Uterus (tissue), 4 donors: ENCODE data around the gene UBE2D4. TPM values are rescaled to one million over a fixed set of nuclear protein-coding genes. Genes with fewer than 3 reads are reported as not detected.

ENCODE experiments used
- DNase-seq, 2 donors: peaks; one replicate each; pipeline ENCODE4 v3.0.0-alpha.2; 2019 to 2020
- H3K27ac ChIP-seq, 2 donors: fragments of 200-600 bp; sonication (generic); 1 replicate in 1 of 2; 2 replicates in 1 of 2; pipeline ENCODE4 v1.5.1; 2016 to 2018
- H3K27me3 ChIP-seq, 2 donors: fragments of 200-600 bp; sonication (generic); one replicate each; pipeline ENCODE4 v1.5.1; 2018 to 2019; ENCODE audit warnings: control low read depth in 1 of 2
- H3K36me3 ChIP-seq, 2 donors: fragments of 200-600 bp; sonication (generic); one replicate each; pipeline ENCODE4 v1.5.1; 2019; ENCODE audit warnings: control low read depth in 1 of 2
- H3K4me1 ChIP-seq, 2 donors: fragments of 200-600 bp; sonication (generic); one replicate each; pipeline ENCODE4 v1.5.1; 2018 to 2019; ENCODE audit warnings: control low read depth in 1 of 2
- H3K4me3 ChIP-seq, 2 donors: fragments of 200-600 bp; sonication (generic); 1 replicate in 1 of 2; 2 replicates in 1 of 2; pipeline ENCODE4 v1.5.1; 2018 to 2019; ENCODE audit warnings: mild to moderate bottlenecking in 1 of 2
- H3K9me3 ChIP-seq, 2 donors: fragments of 200-600 bp; sonication (generic); one replicate each; pipeline ENCODE4 v1.5.1; 2019; ENCODE audit warnings: control low read depth in 1 of 2
- CTCF ChIP-seq, 4 experiments: fragments of 200-600 bp in 2 of 4; fragments of 450-650 bp in 2 of 4; sonication (generic) in 2 of 4; IDR thresholded peaks; one replicate each; pipeline ENCODE4 v1.5.1; 2016 to 2019; ENCODE audit warnings: antibody characterized with exemption in 4 of 4, mild to moderate bottlenecking in 2 of 4, moderate library complexity in 1 of 4
- POLR2A ChIP-seq, 2 donors: fragments of 450-650 bp; IDR thresholded peaks; one replicate each; pipeline ENCODE4 v1.6.1; 2016; ENCODE audit warnings: antibody characterized with exemption in 2 of 2, mild to moderate bottlenecking in 1 of 2, moderate library complexity in 1 of 2
- intact Hi-C: fragments of 100-400 bp; cut with DNase I; formaldehyde crosslinking; loops from one replicate; pipeline ENCODE4 v1.15.1; 2023; ENCODE audit warnings: low total_unique reads
- total RNA-seq, 4 donors: library from RNA; depleted of rRNA in 3 of 4; stranded (reverse); fragments of >200 nt in 3 of 4; gene quantifications; one replicate each; pipeline versions ENCODE4 v1.1.0 to v1.2.4, GENCODE V29; 2014 to 2023
- donor health status: DM: yes; HTN: yes; CAD: no.

UBE2D4 gene
- total RNA-seq, result 10 to 100 TPM in 3 of 4 donors, 1 to 10 TPM in 1; 5.1 to 23.8 (median 16.5) TPM

- peak within 1 kb of the TSS; percentile 54 to 62 for H3K4me3 ChIP-seq
- intact Hi-C loops, result no loop called here
- H3K27me3 ChIP-seq, result no peaks in the 10 kb centered on the region
- peak within 1 kb of the TSS; percentile 90 to 93 for H3K27ac ChIP-seq
- no peak for TF ChIP-seq CTCF (IDR thresholded peaks at IDR 0.05)
- peak; percentile 84 to 98 for TF ChIP-seq POLR2A (IDR thresholded peaks at IDR 0.05)
- H3K9me3 ChIP-seq, result no peaks in the 10 kb centered on the region
- DNase-seq, result peak; percentile 81 to 87
- no peaks in the 10 kb centered on the region for H3K4me1 ChIP-seq
- H3K36me3 ChIP-seq, result no peaks in the 10 kb centered on the region
These were observed at the start of gene UBE2D4 for GRCh38 chr7:43925984-43926797. Gene UBE2D4, plus strand, starts transcription at chr7:43926436. Its CDS starts 97 bp downstream, at chr7:43926533.

GRCh38 chr7:43876976-43877745 is 49.1 kb upstream of the UBE2D4 start:
- no peaks in the 10 kb centered on the region for H3K27me3 ChIP-seq
- H3K36me3 ChIP-seq, result no peaks in the 10 kb centered on the region
- TF ChIP-seq CTCF (IDR thresholded peaks at IDR 0.05), result no peak
- no peak for TF ChIP-seq POLR2A (IDR thresholded peaks at IDR 0.05)
- intact Hi-C loops, result no loop called here
- no peaks in the 10 kb centered on the region for H3K4me1 ChIP-seq
- H3K4me3 ChIP-seq, result no peak overlapping the region
- DNase-seq, result no peak
- no peaks in the 10 kb centered on the region for H3K9me3 ChIP-seq
- H3K27ac ChIP-seq, result no peak overlapping the region

GRCh38 chr7:43877968-43878864 is 48.0 kb upstream of the UBE2D4 start:
- no peak overlapping the region for H3K4me3 ChIP-seq
- intact Hi-C loops, result no loop called here

GRCh38 chr7:43878867-43879266 is 47.4 kb upstream of the UBE2D4 start:
- intact Hi-C loops, result no loop called here
- no peak for TF ChIP-seq CTCF (IDR thresholded peaks at IDR 0.05)
- TF ChIP-seq POLR2A (IDR thresholded peaks at IDR 0.05), result no peak
- Histone ChIP-seq H3K36me3 (no peaks in the 10 kb centered on the region), H3K27ac (no peak overlapping the region), H3K4me1 (no peaks in the 10 kb centered on the region), H3K9me3 (no peaks in the 10 kb centered on the region), H3K4me3 (no peak overlapping the region), H3K27me3 (no peaks in the 10 kb centered on the region)
- DNase-seq, result no peak

More at GRCh38 chr7:43877968-43878864, 48.0 kb upstream of the UBE2D4 start:
- TF ChIP-seq CTCF (IDR thresholded peaks at IDR 0.05), result no peak
- TF ChIP-seq POLR2A (IDR thresholded peaks at IDR 0.05), result no peak
- H3K27me3 ChIP-seq, result no peaks in the 10 kb centered on the region
- H3K27ac ChIP-seq, result no peak overlapping the region
- no peaks in the 10 kb centered on the region for H3K4me1 ChIP-seq
- no peaks in the 10 kb centered on the region for H3K36me3 ChIP-seq
- no peak for DNase-seq
- no peaks in the 10 kb centered on the region for H3K9me3 ChIP-seq
